HG02938 (cell line): ENCODE results near the gene ADGRG3.
"Not testable (repeated sequence)": the region's sequence is repeated elsewhere in the genome, so short reads cannot be mapped to it uniquely, and the experiment has no call there.

Source experiments
- ATAC-seq: cut with Tn5 transposase; IDR thresholded peaks from one replicate; pipeline ENCODE4 v1.9.1; 2021; ENCODE audit warnings: mild to moderate bottlenecking, moderate library complexity; ENCODE audit not compliant: unreplicated experiment

ADGRG3 gene

DNA sequence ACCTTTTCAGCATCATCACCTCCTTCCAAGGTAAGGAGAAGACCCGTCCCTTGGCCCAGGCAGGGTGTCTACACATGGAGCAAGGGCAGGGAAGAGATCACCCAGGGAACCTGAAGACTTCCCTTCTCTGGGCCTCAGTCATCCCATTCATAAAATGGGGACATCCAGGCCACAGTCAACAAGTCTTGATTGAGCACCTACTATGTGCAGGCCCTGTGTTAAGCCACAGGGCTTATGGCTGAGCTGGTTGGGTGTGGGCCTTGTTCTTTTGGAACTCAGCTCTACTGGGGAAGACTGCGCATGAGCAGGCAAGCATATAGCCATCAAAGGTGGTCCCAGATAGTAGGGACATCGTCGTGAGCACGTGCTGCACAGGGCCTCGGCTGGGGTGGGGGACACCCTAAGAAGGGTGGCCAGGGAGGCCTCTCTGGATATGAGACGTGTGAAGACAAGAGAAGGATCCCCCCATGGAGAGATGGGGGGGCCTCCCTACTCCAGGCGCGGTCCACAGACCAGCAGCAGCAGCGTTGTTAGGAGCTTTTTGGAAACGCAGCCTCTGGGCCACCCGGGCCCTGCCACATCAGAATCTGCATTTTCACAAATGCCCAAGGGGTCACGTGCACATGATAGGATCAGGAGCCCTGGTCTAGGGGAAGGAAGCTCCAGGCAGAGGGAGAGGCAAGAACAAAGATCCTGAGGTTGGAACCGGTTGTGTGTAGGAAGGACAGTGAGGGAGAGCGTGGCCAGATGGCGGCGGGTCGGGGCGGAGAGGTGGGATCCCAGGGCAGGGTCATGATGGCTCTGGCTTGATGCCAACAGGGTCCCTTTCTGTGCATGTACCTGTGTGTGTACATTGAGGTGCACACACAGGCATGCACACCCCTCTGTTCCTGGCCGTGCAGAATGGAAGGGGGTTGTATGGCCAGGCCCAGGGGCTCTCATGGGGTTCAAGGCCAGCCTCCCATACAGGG, 5.9 kb upstream of the ADGRG3 start:
- no peak for ATAC-seq

DNA sequence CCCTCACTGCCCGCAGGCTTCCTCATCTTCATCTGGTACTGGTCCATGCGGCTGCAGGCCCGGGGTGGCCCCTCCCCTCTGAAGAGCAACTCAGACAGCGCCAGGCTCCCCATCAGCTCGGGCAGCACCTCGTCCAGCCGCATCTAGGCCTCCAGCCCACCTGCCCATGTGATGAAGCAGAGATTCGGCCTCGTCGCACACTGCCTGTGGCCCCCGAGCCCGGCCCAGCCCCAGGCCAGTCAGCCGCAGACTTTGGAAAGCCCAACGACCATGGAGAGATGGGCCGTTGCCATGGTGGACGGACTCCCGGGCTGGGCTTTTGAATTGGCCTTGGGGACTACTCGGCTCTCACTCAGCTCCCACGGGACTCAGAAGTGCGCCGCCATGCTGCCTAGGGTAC, 4.7 kb upstream of the ADGRG3 start:
- ATAC-seq: no peak

DNA sequence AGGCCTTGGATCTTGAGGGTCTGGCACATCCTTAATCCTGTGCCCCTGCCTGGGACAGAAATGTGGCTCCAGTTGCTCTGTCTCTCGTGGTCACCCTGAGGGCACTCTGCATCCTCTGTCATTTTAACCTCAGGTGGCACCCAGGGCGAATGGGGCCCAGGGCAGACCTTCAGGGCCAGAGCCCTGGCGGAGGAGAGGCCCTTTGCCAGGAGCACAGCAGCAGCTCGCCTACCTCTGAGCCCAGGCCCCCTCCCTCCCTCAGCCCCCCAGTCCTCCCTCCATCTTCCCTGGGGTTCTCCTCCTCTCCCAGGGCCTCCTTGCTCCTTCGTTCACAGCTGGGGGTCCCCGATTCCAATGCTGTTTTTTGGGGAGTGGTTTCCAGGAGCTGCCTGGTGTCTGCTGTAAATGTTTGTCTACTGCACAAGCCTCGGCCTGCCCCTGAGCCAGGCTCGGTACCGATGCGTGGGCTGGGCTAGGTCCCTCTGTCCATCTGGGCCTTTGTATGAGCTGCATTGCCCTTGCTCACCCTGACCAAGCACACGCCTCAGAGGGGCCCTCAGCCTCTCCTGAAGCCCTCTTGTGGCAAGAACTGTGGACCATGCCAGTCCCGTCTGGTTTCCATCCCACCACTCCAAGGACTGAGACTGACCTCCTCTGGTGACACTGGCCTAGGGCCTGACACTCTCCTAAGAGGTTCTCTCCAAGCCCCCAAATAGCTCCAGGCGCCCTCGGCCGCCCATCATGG, 4.0 kb upstream of the ADGRG3 start:
- no peak for ATAC-seq

DNA sequence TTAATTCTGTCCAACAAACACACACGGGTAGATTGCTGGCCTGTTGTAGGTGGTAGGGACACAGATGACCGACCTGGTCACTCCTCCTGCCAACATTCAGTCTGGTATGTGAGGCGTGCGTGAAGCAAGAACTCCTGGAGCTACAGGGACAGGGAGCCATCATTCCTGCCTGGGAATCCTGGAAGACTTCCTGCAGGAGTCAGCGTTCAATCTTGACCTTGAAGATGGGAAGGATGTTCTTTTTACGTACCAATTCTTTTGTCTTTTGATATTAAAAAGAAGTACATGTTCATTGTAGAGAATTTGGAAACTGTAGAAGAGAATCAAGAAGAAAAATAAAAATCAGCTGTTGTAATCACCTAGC, 3.5 kb upstream of the ADGRG3 start:
- ATAC-seq: no peak

DNA sequence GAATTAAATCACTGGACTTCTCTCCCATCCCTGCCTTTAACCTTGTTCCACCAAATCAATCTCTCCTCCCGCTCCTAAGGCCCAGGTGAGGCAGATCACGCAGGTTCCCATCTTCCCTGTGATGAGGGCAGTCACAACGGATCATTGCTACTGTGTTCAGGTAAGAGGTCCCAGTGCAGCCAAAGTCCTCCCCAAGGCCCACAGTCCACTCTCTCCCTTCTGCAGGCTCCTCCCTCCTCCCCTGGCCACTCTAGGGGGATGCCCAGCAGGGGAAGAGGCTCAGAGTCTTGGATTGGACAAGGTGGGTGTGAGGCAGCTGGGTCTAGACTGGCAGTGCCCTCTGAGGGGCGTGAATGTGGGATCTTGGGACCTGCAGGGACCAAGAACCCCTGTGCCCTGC, 2.6 kb upstream of the ADGRG3 start:
- no peak for ATAC-seq

DNA sequence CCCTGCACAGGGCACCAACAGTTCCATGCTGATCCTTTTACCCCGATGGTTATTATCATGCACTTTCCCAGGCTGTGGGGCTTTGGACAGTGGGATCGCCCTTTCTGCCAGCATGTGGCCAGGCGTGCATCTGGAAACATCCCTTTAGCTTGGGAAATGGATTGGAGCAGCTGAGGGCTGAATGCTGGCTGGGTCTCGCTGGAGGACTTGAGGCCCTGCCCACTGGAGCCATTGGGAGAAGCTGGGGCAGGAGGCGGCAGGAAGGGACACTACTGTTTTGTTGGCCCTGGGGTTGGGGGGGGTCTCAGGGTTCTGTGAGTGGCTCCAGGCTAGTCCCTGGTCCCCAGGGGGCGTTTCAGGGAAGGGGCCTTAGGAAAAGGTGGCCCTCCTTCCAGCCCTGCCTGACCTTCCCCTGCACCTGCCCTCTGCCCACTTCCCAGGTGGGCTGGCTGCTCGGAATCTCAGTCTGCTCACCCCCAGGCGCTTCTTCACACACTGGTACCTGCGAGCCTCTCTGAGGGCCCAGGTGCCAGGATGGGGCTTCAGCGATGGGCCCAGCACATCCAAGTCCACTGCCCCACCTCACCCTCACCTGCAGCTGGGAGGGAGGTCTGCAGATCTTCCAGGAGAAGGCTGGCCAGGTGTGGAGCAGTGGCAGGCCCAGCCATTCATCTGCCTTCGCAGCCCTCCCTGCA, 1.6 kb upstream of the ADGRG3 start:
- no peak for ATAC-seq

DNA sequence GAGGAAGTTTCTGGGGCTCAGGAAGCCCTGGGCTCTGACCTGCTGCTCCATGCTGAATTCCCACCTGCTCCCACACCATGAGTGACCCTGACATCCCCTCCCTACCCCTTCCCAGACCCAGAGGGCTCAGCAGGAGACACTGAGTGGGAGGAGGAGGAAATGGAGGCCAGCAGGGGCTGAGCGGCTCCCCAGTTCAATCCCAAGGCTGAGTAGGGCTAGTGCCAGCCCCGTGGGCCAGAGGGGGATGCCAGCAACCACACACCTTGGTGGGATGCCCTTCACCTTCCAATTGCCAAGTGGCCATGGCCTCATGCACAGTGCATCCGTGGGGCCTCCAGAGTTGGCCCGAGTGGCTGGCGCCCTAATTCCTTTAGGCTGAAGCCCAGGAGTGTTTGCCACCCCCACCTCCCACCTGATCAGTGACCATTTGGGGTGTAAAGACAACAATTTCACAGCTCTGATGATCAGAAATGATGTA, 1.0 kb upstream of the ADGRG3 start:
- no peak for ATAC-seq

DNA sequence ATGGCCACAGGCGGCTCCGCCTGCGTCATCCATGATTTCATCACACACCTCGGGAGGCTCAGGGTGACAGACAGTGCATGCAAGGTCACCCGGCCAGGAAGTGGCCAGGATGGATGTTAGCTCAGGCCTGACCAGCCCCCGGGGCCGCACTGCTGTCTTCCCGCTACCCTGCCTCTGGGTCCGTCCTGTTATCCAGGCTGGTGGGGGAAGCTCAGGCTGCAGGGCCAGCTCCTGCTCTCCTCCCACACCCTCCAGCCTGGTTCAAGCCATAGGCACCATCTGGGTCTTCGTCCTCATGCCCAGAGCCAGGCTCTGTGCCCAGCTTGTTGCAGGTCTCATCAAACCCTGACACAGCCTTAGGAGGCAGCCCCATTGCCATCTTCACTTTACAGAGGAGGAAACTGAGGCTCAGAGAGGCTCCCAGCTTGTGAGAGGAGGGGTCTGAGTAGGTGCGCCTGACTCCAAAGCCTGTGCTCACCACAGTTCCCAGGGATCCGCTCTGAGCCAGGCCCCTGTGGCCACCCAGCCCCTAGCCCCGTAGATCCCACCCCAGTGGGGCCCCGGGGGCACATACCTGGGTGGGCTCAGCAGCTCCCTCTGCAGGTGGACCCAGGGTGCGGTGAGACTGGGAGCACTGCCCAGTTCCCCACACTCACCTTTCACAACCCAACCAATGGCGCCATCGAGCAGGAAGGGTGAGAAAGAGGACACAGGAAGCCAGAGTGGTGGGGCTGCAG, 412 bp upstream of the ADGRG3 start:
- no peak for ATAC-seq

DNA sequence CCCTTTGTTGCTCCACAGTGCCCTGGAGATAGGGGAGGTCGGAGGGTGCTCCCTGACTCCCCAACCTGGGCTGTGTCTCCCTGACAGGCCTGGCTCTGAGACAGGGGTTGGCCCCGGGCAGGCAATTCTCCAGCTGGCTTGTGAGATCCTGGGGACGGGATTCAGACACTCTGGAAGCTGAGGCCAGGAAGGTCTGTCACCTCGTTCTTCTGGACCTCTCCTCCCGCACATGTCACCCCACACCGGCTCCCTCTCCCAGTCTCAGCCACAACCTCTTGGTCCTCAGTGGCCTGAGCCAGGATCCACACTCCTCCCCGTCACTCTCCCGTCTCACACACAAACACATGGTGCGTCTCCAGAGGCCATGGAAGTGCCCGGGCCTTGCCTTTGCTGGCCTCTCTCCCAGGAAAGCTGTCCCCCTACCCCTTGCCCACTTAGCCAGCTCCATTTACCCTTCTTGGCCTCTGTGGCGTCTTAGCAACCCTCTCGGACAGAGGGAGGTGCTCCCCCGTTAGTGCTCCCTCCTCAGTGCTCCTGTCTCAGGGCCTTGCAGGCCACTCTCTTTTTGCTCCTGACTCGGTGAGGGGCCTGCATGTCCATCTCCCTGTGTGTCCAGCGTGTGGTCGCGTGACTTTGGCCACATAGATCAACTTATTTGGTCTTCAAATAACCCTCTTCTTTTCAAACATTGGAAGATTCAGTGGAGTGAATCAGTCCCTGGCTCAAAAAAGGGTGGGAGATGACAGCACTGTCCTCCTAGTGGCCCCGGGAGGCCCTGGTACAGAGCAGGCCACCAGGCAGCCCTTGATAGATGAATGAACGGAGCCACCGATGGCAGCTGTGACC, 747 bp downstream of the ADGRG3 start:
- no peak for ATAC-seq

DNA sequence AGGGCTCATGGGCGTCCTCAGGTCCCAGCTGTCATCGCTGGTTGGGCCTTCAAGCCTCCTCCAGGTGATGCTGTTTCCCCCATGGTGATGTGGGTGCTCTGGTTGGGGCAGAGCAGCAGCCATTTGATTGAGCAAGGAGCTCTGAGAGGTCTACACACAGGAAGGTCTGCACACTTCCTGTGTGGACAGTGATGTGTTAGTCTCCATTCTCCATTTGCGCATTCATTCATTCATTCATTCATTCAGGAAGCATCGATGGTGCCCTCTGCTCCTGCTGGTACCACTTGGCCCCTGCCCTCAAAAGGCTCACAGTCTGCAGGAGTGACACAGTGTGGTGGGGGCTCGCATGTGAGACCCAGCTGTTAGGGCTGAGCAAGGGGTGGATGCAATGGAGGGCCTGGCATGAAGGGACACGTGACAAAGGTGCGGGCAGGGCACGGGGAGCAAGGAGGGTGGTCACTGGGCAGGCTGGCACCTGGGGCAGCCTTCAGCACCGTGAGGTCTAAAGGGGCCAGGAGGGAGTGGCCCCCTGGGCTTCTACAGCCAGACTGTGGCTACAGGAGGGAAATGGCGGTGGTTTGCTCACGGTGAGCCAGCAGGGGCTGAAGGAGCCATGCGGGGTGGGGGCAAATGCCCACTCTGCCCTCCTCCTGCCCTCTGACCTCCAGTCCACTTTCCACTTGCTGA, 1.5 kb downstream of the ADGRG3 start:
- ATAC-seq: no peak

DNA sequence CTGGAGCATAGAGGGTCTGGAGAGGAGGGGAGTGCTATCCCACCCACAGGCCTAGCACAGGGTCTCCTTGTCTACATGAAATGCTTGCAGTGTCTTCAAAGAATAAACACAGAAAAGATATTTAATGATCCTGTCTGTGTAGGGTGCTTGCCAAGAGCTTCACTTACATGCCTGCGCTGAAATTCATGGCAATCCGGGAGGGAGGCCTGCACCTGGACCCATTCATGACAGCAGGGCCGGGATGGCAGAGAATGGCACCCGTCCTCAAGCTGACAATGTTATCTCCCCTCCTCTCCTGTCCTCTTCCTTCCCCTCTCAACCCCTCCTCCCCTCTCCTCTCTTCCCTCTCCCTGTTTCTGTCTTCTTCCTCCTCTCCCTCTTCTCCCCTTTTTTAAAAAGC, 2.1 kb downstream of the ADGRG3 start:
- no peak for ATAC-seq

DNA sequence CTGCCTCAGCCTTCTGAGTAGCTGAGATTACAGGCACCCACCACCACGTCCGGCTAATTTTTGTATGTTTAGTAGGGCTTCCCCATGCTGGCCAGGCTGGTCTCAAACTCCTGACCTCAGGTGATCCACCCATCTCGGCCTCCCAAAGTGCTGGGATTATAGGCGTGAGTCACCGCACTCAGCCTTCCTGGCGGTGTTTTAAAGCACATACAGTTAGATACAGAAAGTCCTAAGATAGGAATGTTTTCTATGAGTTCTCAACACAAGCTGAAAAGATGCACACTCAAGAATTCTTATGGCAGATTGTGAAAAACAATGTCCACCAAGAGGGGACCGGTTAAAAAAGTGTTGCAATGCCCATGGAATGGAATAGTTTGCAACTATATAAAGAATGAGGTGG, 3.3 kb downstream of the ADGRG3 start:
- not testable (repeated sequence) for ATAC-seq

DNA sequence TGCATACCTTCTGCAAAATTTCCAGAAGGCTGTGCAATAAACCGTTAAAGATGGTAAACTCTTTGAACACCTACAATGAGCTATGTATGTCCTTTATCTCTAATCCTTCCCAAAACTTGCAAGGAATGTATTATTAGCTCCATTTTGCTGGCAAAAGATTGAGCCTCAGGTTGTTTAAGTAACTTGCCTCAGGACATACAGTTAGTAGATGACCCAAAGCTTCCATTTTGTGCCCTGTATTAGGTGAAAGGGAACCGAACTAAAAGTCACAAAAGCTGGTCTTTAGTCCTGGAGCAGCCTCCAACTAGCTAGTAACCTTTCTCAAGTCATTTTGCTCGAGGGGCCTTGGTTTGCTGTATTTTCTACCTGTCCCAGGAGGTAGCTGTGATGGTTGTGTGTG, 4.3 kb downstream of the ADGRG3 start:
- no peak for ATAC-seq

DNA sequence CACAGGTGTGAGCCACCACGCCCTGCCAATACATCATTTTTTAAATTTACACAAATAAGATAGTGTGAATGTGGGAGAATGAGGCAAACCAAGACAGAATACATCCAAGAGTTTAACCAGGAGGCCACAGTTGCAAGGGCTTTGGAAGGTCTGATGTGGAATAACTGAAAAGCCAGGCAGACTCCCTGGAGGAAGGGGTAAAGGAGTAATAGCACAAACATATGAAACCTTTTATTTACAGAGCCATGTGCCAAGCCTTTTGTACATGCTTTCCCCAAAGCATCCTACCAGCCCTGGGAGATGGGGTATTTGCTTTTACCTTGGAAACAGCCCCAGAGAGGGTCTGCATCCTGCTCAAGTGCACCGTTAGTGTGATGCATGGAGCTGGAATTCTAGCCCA, 4.7 kb downstream of the ADGRG3 start:
- no peak for ATAC-seq

DNA sequence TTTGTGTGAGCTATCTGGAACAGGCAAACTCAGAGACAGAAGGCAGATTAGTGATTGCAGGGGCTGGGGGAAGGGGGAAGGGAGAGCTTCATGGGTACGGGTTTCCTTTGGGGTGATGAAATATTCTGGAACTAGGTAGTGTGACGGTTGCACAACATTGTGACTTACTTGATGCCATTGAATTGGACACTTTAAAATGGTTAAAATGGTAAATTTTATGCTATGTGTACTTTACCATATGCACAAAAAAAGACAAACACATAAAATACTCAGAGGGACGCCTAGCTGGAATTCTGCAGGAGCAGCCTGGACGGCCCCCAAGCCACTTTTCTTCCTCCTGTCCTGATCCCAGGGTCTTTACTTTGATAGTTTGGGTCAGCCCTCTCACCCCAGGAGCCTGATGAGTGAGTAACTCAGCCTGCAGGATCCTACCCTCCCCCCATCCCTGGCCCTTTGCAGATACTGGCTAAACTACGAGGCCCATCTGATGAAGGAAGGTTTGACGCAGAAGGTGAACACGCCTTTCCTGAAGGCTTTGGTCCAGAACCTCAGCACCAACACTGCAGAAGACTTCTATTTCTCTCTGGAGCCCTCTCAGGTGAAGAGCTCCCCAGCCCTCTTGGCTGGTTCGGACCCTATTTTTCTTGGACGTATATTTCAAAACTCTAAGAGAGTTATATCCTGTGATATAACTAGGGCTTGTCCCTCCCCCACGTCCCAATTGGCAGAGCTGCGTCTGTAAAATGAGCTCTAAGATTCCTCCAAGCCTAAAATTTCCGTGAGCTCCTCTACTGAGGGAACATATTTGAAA, 7.8 kb downstream of the ADGRG3 start:
- no peak for ATAC-seq

DNA sequence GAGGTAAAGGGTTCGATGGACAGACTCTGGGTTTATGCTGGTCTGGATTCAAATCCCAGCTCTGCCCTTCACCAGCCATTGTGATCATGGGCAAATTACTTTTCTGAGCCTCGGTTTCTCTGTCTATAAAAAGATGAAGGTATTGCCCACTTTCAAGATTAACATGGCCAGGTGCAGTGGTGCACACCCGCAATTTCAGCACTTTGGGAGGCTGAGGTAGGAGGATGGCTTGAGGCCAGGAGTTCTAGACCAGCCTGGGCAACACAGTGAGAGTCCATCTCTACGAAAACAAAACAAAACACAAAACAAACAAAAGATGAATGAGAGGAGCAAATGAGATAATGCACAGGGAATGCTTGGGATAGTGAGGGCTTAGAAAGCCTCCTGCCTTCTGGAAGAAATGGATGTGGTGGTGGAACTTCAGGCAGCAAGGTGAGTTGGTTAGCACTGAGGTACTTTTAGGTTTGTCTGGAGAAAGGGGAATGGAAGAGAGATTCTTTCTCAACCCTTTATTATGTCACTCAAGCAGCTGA, 8.5 kb downstream of the ADGRG3 start:
- no peak for ATAC-seq

DNA sequence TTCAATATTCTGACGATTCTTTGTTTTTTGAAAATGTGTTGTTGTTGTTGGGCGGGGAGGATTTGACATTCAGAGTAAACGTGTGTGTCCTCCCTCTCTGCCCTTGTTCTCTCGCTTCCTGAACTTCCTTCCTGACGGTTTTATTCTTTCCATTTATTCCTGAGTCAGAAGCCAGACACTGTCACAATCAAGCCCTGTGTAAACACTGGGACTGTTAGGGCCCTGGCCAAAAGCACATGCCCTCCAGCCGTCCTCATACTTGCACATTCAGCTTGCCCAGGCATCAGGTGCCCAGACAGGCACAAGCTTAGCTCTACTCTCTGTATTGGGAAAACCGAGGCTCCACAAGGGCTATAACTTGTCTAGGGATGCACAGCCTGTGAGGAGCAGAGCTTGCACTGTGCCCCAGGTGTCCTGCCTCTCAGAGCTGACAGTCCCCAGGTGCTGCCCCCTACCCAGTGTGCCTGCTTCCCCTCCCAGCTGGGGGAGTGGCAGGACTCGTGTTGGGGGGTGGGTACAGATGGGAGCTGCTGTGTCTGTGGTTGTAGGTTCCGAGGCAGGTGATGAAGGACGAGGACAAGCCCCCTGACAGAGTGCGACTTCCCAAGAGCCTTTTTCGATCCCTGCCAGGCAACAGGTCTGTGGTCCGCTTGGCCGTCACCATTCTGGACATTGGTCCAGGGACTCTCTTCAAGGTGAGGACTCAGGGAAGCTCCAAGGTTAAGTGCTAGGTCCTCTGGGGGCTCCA, 9.7 kb downstream of the ADGRG3 start:
- no peak for ATAC-seq

DNA sequence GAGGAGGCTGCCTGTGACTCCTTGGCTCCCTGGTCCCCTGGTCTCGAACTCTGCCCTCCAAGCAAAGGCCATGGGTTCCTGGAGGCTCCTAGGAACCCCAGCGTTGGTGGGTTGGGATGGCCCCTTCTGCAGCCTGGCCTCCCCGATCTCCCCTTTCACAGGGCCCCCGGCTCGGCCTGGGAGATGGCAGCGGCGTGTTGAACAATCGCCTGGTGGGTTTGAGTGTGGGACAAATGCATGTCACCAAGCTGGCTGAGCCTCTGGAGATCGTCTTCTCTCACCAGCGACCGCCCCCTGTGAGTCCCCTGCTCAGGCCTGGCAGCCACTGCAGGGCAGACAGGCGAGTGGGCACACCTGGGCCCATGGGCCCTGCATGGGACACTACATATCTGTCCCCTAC, 10.9 kb downstream of the ADGRG3 start:
- no peak for ATAC-seq
